Activated T-cell treated with anti-CD3 and anti-CD28 coated beads, Interleukin-2, amount 50 U/mL, for 1 hour (primary cell): ENCODE data around the gene MTMR11.
A peak's percentile ranks its signal among the peaks of the same experiment; 100 is the strongest.

Experiments used
- DNase-seq: peaks from one replicate; pipeline ENCODE4 v3.0.0-alpha.2; 2020

MTMR11 gene

GRCh38 chr1:149936992-149937705, 470 bp upstream of the MTMR11 start:
- DNase-seq: no peak

GRCh38 chr1:149934356-149934755, 2.3 kb downstream of the MTMR11 start:
- DNase-seq: no peak

- DNase-seq: no peak
Measured at GRCh38 chr1:149933208-149933607, 3.5 kb downstream of the MTMR11 start.

GRCh38 chr1:149932474-149932873, 4.2 kb downstream of the MTMR11 start:
- no peak for DNase-seq

- no peak for DNase-seq
Measured at GRCh38 chr1:149931212-149931790, 5.4 kb downstream of the MTMR11 start.

GRCh38 chr1:149929856-149930255, 6.8 kb downstream of the MTMR11 start:
- no peak for DNase-seq

GRCh38 chr1:149928401-149928724, 8.3 kb downstream of the MTMR11 start:
- no peak for DNase-seq

GRCh38 chr1:149927563-149928400, 8.9 kb downstream of the MTMR11 start, which contains the start of gene SF3B4:
SF3B4 (minus strand) TSS chr1:149927803; CDS start chr1:149927759, 44 bp downstream.
- DNase-seq: peak; percentile 94

GRCh38 chr1:149927056-149927562, 9.6 kb downstream of the MTMR11 start:
- no peak for DNase-seq

- no peak for DNase-seq
Measured at GRCh38 chr1:149926296-149926695, 10.4 kb downstream of the MTMR11 start.

- DNase-seq: no peak
Measured at GRCh38 chr1:149925751-149926150, 10.9 kb downstream of the MTMR11 start.

- no peak for DNase-seq
Measured at GRCh38 chr1:149925345-149925744, 11.3 kb downstream of the MTMR11 start.

- no peak for DNase-seq
Measured at GRCh38 chr1:149923626-149924025, 13.1 kb downstream of the MTMR11 start.

GRCh38 chr1:149917571-149918144, 19.0 kb downstream of the MTMR11 start, which contains the start of gene SV2A:
SV2A (minus strand) TSS chr1:149917844; CDS start chr1:149913840, 4,004 bp downstream.
- peak; percentile 62 for DNase-seq

GRCh38 chr1:149916898-149917252, 19.8 kb downstream of the MTMR11 start:
- no peak for DNase-seq

GRCh38 chr1:149916193-149916897, 20.3 kb downstream of the MTMR11 start:
- no peak for DNase-seq

- no peak for DNase-seq
Measured at GRCh38 chr1:149915429-149916192, 21.1 kb downstream of the MTMR11 start.

GRCh38 chr1:149914545-149914944, 22.1 kb downstream of the MTMR11 start:
- DNase-seq: no peak

- DNase-seq: no peak
Measured at GRCh38 chr1:149906570-149907075, 30.1 kb downstream of the MTMR11 start.

- DNase-seq: no peak
Measured at GRCh38 chr1:149903836-149904491, 32.7 kb downstream of the MTMR11 start.
